H1 (cell line): Measurements from ENCODE around the gene SERPINB6. TPM values are rescaled to one million over a fixed set of nuclear protein-coding genes. Genes with fewer than 3 reads are reported as not detected.

Source experiments
- CTCF ChIA-PET: fragments of 300-600 bp; sonication (Branson Sonifier 250); formaldehyde crosslinking; loops from one replicate; lab custom pipeline; 2021; ENCODE audit not compliant: partially characterized antibody; lab: Charles Lee
- POLR2A ChIA-PET: fragments of 300-600 bp; sonication (Branson Sonifier 250); formaldehyde crosslinking; loops from one replicate; lab custom pipeline; 2021; ENCODE audit warnings: inconsistent platforms; ENCODE audit not compliant: partially characterized antibody; lab: Charles Lee
- DNase-seq, 2 experiments: peaks; one replicate each; pipeline versions ENCODE4 v3.0.0 to v3.0.0-alpha.2; 2010 to 2022; ENCODE audit warnings: low spot score in 2 of 2, low read depth in 1 of 2, mixed read lengths in 1 of 2
- FAIRE-seq: peaks from 2 replicates; lab custom pipeline; 2011; peaks lifted over from hg19 to GRCh38; lab: Jason Lieb, UNC
- H2AFZ ChIP-seq: 2 replicates; pipeline ENCODE4 v1.8.1; 2012; ENCODE audit warnings: low read length, inconsistent platforms
- H2AK5ac ChIP-seq: 2 replicates; pipeline ENCODE4 v1.6.1; 2013; ENCODE audit warnings: low read depth, low read length
- H2BK120ac ChIP-seq: replicated peaks from 2 replicates; pipeline ENCODE3; 2013; ENCODE audit warnings: low read depth, low read length, inconsistent platforms
- H2BK12ac ChIP-seq: 2 replicates; pipeline ENCODE4 v1.6.1; 2013; ENCODE audit warnings: low read depth, low read length
- H2BK15ac ChIP-seq: 2 replicates; pipeline ENCODE4 v1.6.1; 2013; ENCODE audit warnings: low read length
- H2BK20ac ChIP-seq: 2 replicates; pipeline ENCODE4 v1.6.1; 2013; ENCODE audit warnings: low read length
- H2BK5ac ChIP-seq: 2 replicates; pipeline ENCODE4 v1.6.1; 2013; ENCODE audit warnings: low read depth, low read length
- H3K14ac ChIP-seq: 2 replicates; pipeline ENCODE4 v1.6.1; 2013; ENCODE audit warnings: inconsistent platforms; ENCODE audit not compliant: insufficient read length
- H3K18ac ChIP-seq: 2 replicates; pipeline ENCODE4 v1.6.1; 2013; ENCODE audit warnings: low read length; ENCODE audit errors: extremely low read depth
- H3K23ac ChIP-seq: 2 replicates; pipeline ENCODE4 v1.6.1; 2013; ENCODE audit warnings: inconsistent platforms; ENCODE audit not compliant: insufficient read length
- H3K23me2 ChIP-seq: 2 replicates; pipeline ENCODE4 v1.6.1; 2013; ENCODE audit warnings: low read depth, low read length
- H3K27ac ChIP-seq: 2 replicates; pipeline ENCODE4 v1.6.1; 2011; ENCODE audit warnings: low read depth, low read length, inconsistent platforms
- H3K27me3 ChIP-seq, 4 experiments: replicated peaks in 1 of 4; 1 replicate in 1 of 4; 2 replicates in 3 of 4; pipeline versions ENCODE4 v1.6.1 to v1.8.1; 2011 to 2013; ENCODE audit warnings: low read length in 3 of 4, mild to moderate bottlenecking in 3 of 4, inconsistent platforms in 2 of 4, mixed read lengths in 2 of 4, moderate library complexity in 1 of 4; ENCODE audit not compliant: control insufficient read depth in 3 of 4, insufficient read depth in 3 of 4; ENCODE audit errors: extremely low read depth in 1 of 4
- H3K36me3 ChIP-seq, 4 experiments: 2 replicates each; pipeline versions ENCODE4 v1.6.1 to v1.8.1; 2011 to 2013; ENCODE audit warnings: mild to moderate bottlenecking in 4 of 4, low read length in 3 of 4, moderate library complexity in 2 of 4, control low read depth in 1 of 4, inconsistent platforms in 1 of 4; ENCODE audit not compliant: insufficient read depth in 4 of 4, control insufficient read depth in 2 of 4
- H3K4ac ChIP-seq: replicated peaks from 2 replicates; pipeline ENCODE3; 2013; ENCODE audit warnings: low read length, low read depth, mixed read lengths, inconsistent platforms; ENCODE audit not compliant: insufficient read length
- H3K4me1 ChIP-seq, 4 experiments: replicated peaks in 1 of 4; 1 replicate in 1 of 4; 2 replicates in 3 of 4; pipeline versions ENCODE4 v1.6.1 to v1.8.1; 2011 to 2013; ENCODE audit warnings: low read length in 3 of 4, inconsistent platforms in 2 of 4, mixed read lengths in 1 of 4; ENCODE audit not compliant: insufficient read depth in 4 of 4, control insufficient read depth in 3 of 4
- H3K4me2 ChIP-seq, 2 experiments: 2 replicates each; pipeline versions ENCODE4 v1.6.1 to v1.8.1; 2011 to 2013; ENCODE audit warnings: low read depth in 2 of 2, low read length in 2 of 2, control low read depth in 1 of 2, inconsistent platforms in 1 of 2, mild to moderate bottlenecking in 1 of 2; ENCODE audit not compliant: insufficient read depth in 1 of 2
- H3K4me3 ChIP-seq, 4 experiments: fragments of 200-600, 300-600 bp in 1 of 4; sonication (generic), shearing (Covaris generic), sonication (Bioruptor Twin) in 1 of 4; 2 replicates each; pipeline versions ENCODE4 v1.5.1 to v1.8.1; 2011 to 2016; ENCODE audit warnings: low read length in 4 of 4, low read depth in 3 of 4, control low read depth in 2 of 4, inconsistent platforms in 2 of 4, mild to moderate bottlenecking in 2 of 4, mixed read lengths in 1 of 4, moderate library complexity in 1 of 4; ENCODE audit not compliant: insufficient read depth in 2 of 4; ENCODE audit errors: extremely low read depth in 1 of 4
- H3K56ac ChIP-seq: replicated peaks from 2 replicates; pipeline ENCODE3; 2013; ENCODE audit warnings: low read depth, mild to moderate bottlenecking, mixed read lengths, low read length, inconsistent platforms; ENCODE audit not compliant: insufficient read length
- H3K79me1 ChIP-seq: 2 replicates; pipeline ENCODE4 v1.6.1; 2013; ENCODE audit warnings: low read depth, low read length, control low read depth
- H3K79me2 ChIP-seq, 2 experiments: 2 replicates each; pipeline versions ENCODE4 v1.6.1 to v1.8.1; 2012 to 2013; ENCODE audit warnings: low read length in 2 of 2, mild to moderate bottlenecking in 2 of 2, inconsistent platforms in 1 of 2; ENCODE audit not compliant: insufficient read depth in 2 of 2, control insufficient read depth in 1 of 2
- H3K9ac ChIP-seq, 4 experiments: replicated peaks in 1 of 4; 1 replicate in 1 of 4; 2 replicates in 3 of 4; pipeline versions ENCODE4 v1.6.1 to v1.8.1; 2011 to 2013; ENCODE audit warnings: low read depth in 3 of 4, low read length in 3 of 4, control low read depth in 2 of 4, mild to moderate bottlenecking in 2 of 4, moderate library complexity in 2 of 4, inconsistent platforms in 1 of 4; ENCODE audit errors: extremely low read depth in 1 of 4
- H3K9me3 ChIP-seq, 2 experiments: 2 replicates each; pipeline versions ENCODE4 v1.6.1 to v1.8.1; 2012 to 2013; ENCODE audit warnings: mild to moderate bottlenecking in 2 of 2, moderate library complexity in 2 of 2, control low read depth in 1 of 2, inconsistent platforms in 1 of 2, low read depth in 1 of 2, low read length in 1 of 2, mixed read lengths in 1 of 2; ENCODE audit not compliant: insufficient read depth in 2 of 2
- H4K20me1 ChIP-seq, 2 experiments: replicated peaks in 1 of 2; 2 replicates each; pipeline versions ENCODE3 to v1.8.1; 2011 to 2013; ENCODE audit warnings: inconsistent platforms in 2 of 2, low read length in 2 of 2, mild to moderate bottlenecking in 1 of 2; ENCODE audit not compliant: insufficient read depth in 2 of 2, control insufficient read depth in 1 of 2
- H4K5ac ChIP-seq: 2 replicates; pipeline ENCODE4 v1.6.1; 2013; ENCODE audit warnings: low read length, low read depth, mixed read lengths, inconsistent platforms; ENCODE audit not compliant: insufficient read length
- H4K8ac ChIP-seq: 2 replicates; pipeline ENCODE4 v1.8.0; 2013; ENCODE audit warnings: mild to moderate bottlenecking, moderate library complexity, low read length, inconsistent platforms; ENCODE audit not compliant: insufficient read depth; ENCODE audit errors: extremely low read depth
- H4K91ac ChIP-seq: replicated peaks from 2 replicates; pipeline ENCODE3; 2013; ENCODE audit warnings: low read length, mixed read lengths, inconsistent platforms; ENCODE audit not compliant: insufficient read length
- E2F6 ChIP-seq: IDR thresholded peaks from 2 replicates; pipeline ENCODE4 v1.6.1; 2012; ENCODE audit warnings: inconsistent platforms
- TCF12 ChIP-seq: IDR thresholded peaks from 2 replicates; pipeline ENCODE4 v1.6.1; 2011; ENCODE audit warnings: low read depth, mild to moderate bottlenecking, low read length
- WGBS, 2 experiments: shearing (Covaris generic) in 1 of 2; methylation state at CpG; one replicate each; pipeline versions ENCODE4 v1.1.6 to v1.1.7; 2013 to 2015; ENCODE audit warnings: low lambda C conversion rate in 2 of 2, mixed read lengths in 2 of 2, inconsistent platforms in 1 of 2, low coverage in 1 of 2, missing lambda C conversion rate in 1 of 2; ENCODE audit not compliant: insufficient replicate concordance in 2 of 2, insufficient coverage in 1 of 2, insufficient read length in 1 of 2; ENCODE audit errors: extremely low coverage in 1 of 2, missing lambda C conversion rate in 1 of 2; 5-methylcytosine and 5-hydroxymethylcytosine counted together
- polyA plus RNA-seq, 7 experiments: library from polyadenylated mRNA; depleted of rRNA in 3 of 7; stranded (reverse) in 5 of 7; unstranded in 2 of 7; fragments of >200 nt in 5 of 7; fragments of 200-250 nt in 2 of 7; gene quantifications; 1 replicate in 5 of 7; 2 replicates in 1 of 7; 4 replicates in 1 of 7; pipeline versions ENCODE4 v1.2.1 to v1.2.3, GENCODE V29; 2011 to 2013; ENCODE audit warnings: missing spikeins in 2 of 7, mixed read lengths in 2 of 7
- total RNA-seq: library from RNA; stranded (reverse); fragmentation: NEBNext Ultra II Directional; extraction: Animal tissue kit (Norgen Biotek cat#: 25700); gene quantifications from 2 replicates; pipeline ENCODE4 v1.2.1, GENCODE V29; 2021

Gene SERPINB6
- total and polyA plus RNA-seq, 2 of the 8 experiments (the other 6 are each of a cell fraction or from before 2014, with no cell fraction given): 27.2 to 29.4 TPM

GRCh38 chr6:2956930-2957685 lies 14.3 kb downstream of the SERPINB6 start:
- H3K4me2 ChIP-seq: no peak overlapping the region
- no peak overlapping the region for H4K91ac ChIP-seq
- CTCF ChIA-PET: interaction anchor here (0.5 to 20.6 kb wide), 4 partner anchors 18 to 233 kb away, joined by 3 to 293 read pairs (median 72); no protein-coding TSS in a partner anchor
- no peak overlapping the region for H3K56ac ChIP-seq
- H4K5ac ChIP-seq: no peak overlapping the region
- TF ChIP-seq E2F6: no peak
- no peak for TF ChIP-seq TCF12
- peaks cover 2% of the 10 kb centered on the region; the same call in 1 of the 2 replicates for H3K79me1 ChIP-seq
- no peak overlapping the region for H2BK120ac ChIP-seq
- no peak overlapping the region for H2BK15ac ChIP-seq
- no peak overlapping the region for H3K9ac ChIP-seq
- no peaks in the 10 kb centered on the region for H3K9me3 ChIP-seq
- no peak overlapping the region for H4K8ac ChIP-seq
- no peaks in the 10 kb centered on the region for H3K27me3 ChIP-seq
- H3K4me3 ChIP-seq: no peak overlapping the region
- no peaks in the 10 kb centered on the region for H3K79me2 ChIP-seq
- FAIRE-seq (no peak), DNase-seq (no peak)
- no peaks in the 10 kb centered on the region for H3K23me2 ChIP-seq
- no peak overlapping the region for H3K14ac ChIP-seq
- POLR2A ChIA-PET: interaction anchor here (0.8 kb wide), 1 partner anchor 82 kb away, joined by 3 read pairs; no protein-coding TSS in a partner anchor
- H3K4me1 ChIP-seq: peaks cover 14 to 23% (median 20%) of the 10 kb centered on the region in 4 experiments
- no peak overlapping the region for H3K4ac ChIP-seq
- no peak overlapping the region for H2BK20ac ChIP-seq
- H3K27ac ChIP-seq: no peak overlapping the region
- H2AK5ac ChIP-seq: no peak overlapping the region
- 88% methylated on average over 5 of the region's 5 CpGs; no CpG with 5 or more reads in 1 of the 2 experiments for WGBS, 2 experiments
- no peak overlapping the region for H3K23ac ChIP-seq
- H2BK12ac ChIP-seq: no peak overlapping the region
- H3K36me3 ChIP-seq: no peaks in the 10 kb centered on the region
- H4K20me1 ChIP-seq: no peaks in the 10 kb centered on the region
- H2BK5ac ChIP-seq: no peak overlapping the region
- no peak overlapping the region for H2AFZ ChIP-seq
- no peak overlapping the region for H3K18ac ChIP-seq
